Glutamatergic neuron (in vitro differentiated cells): Measurements from ENCODE around the gene CENPVL3. TPM values are rescaled to one million over a fixed set of nuclear protein-coding genes. Genes with fewer than 3 reads are reported as not detected.
A peak's percentile ranks its signal among the peaks of the same experiment; 100 is the strongest.

Experiments used
- DNase-seq: peaks from one replicate; pipeline ENCODE4 v3.0.0; 2022
- H3K27ac Mint-ChIP-seq: one replicate; pipeline ENCODE4 v1.8.0; 2020; ENCODE audit warnings: mild to moderate bottlenecking, mixed read lengths, inconsistent platforms; ENCODE audit not compliant: unreplicated experiment
- H3K27me3 Mint-ChIP-seq: one replicate; pipeline ENCODE4 v1.8.0; 2020; ENCODE audit warnings: mild to moderate bottlenecking, moderate library complexity, mixed read lengths, inconsistent platforms; ENCODE audit not compliant: unreplicated experiment
- H3K36me3 Mint-ChIP-seq: one replicate; pipeline ENCODE4 v1.8.0; 2020; ENCODE audit warnings: mild to moderate bottlenecking, mixed read lengths, inconsistent platforms; ENCODE audit not compliant: unreplicated experiment
- H3K4me1 Mint-ChIP-seq: one replicate; pipeline ENCODE4 v1.8.0; 2020; ENCODE audit warnings: mild to moderate bottlenecking, low read depth, mixed read lengths, inconsistent platforms; ENCODE audit not compliant: unreplicated experiment
- H3K4me3 Mint-ChIP-seq: one replicate; pipeline ENCODE4 v1.8.0; 2020; ENCODE audit warnings: mild to moderate bottlenecking, mixed read lengths, inconsistent platforms; ENCODE audit not compliant: unreplicated experiment
- H3K9me3 Mint-ChIP-seq: one replicate; pipeline ENCODE4 v1.8.0; 2020; ENCODE audit warnings: mild to moderate bottlenecking, moderate library complexity, mixed read lengths, inconsistent platforms; ENCODE audit not compliant: unreplicated experiment
- CTCF ChIP-seq: fragments of 200-600 bp; sonication (generic); IDR thresholded peaks from one replicate; pipeline ENCODE4 v1.5.0; 2021; ENCODE audit not compliant: partially characterized antibody, unreplicated experiment
- total RNA-seq: library from RNA; stranded (reverse); fragmentation: NEBNext Ultra II Directional; extraction: Animal tissue kit (Norgen Biotek cat#: 25700); gene quantifications from one replicate; pipeline ENCODE4 v1.2.1, GENCODE V29; 2021; ENCODE audit not compliant: unreplicated experiment

CENPVL3 gene
- total RNA-seq, 1 donor from 2014 or later, result 0.42 TPM

GRCh38 chrX:51614353-51615012 lies 4.2 kb downstream of the CENPVL3 start:
- H3K36me3 Mint-ChIP-seq, result no peaks in the 10 kb centered on the region
- no peaks in the 10 kb centered on the region for H3K27me3 Mint-ChIP-seq
- no peak overlapping the region for H3K4me3 Mint-ChIP-seq
- no peaks in the 10 kb centered on the region for H3K4me1 Mint-ChIP-seq
- H3K27ac Mint-ChIP-seq, result no peak overlapping the region
- TF ChIP-seq CTCF, result peak; percentile 67
- no peak for DNase-seq
- no peaks in the 10 kb centered on the region for H3K9me3 Mint-ChIP-seq

- Mint-ChIP-seq H3K9me3 (peaks cover 1% of the 10 kb centered on the region), H3K4me1 (no peaks in the 10 kb centered on the region), H3K4me3 (no peak overlapping the region), H3K27me3 (no peaks in the 10 kb centered on the region), H3K27ac (no peak overlapping the region), H3K36me3 (no peaks in the 10 kb centered on the region)
- DNase-seq, result no peak
- TF ChIP-seq CTCF, result no peak
These were observed 9.9 kb downstream of the CENPVL3 start for GRCh38 chrX:51608766-51609165.

GRCh38 chrX:51608126-51608525 lies 10.6 kb downstream of the CENPVL3 start:
- H3K4me3 Mint-ChIP-seq, result no peak overlapping the region
- no peaks in the 10 kb centered on the region for H3K36me3 Mint-ChIP-seq
- no peak for TF ChIP-seq CTCF
- H3K9me3 Mint-ChIP-seq, result peaks cover 1% of the 10 kb centered on the region
- no peaks in the 10 kb centered on the region for H3K4me1 Mint-ChIP-seq
- H3K27me3 Mint-ChIP-seq, result no peaks in the 10 kb centered on the region
- DNase-seq, result no peak
- no peak overlapping the region for H3K27ac Mint-ChIP-seq

GRCh38 chrX:51606446-51606845 lies 12.3 kb downstream of the CENPVL3 start:
- Mint-ChIP-seq H3K27me3 (no peaks in the 10 kb centered on the region), H3K27ac (no peak overlapping the region), H3K4me1 (no peaks in the 10 kb centered on the region), H3K9me3 (peaks cover 1% of the 10 kb centered on the region), H3K4me3 (no peak overlapping the region), H3K36me3 (no peaks in the 10 kb centered on the region)
- no peak for TF ChIP-seq CTCF
- no peak for DNase-seq

GRCh38 chrX:51598899-51599298 lies 19.8 kb downstream of the CENPVL3 start:
- Mint-ChIP-seq H3K27me3 (no peaks in the 10 kb centered on the region), H3K36me3 (no peaks in the 10 kb centered on the region), H3K9me3 (no peaks in the 10 kb centered on the region), H3K4me1 (no peaks in the 10 kb centered on the region), H3K27ac (no peak overlapping the region), H3K4me3 (no peak overlapping the region)
- TF ChIP-seq CTCF, result no peak
- no peak for DNase-seq
